ENCODE measurements around the gene PMEPA1.

Gene PMEPA1

GRCh38 chr20:57701090-57701489 lies 8.7 kb downstream of the PMEPA1 start:
- no CpG with 5 or more reads among the region's 6 CpGs for WGBS, 2 donors (ENCODE audit: extremely low coverage in 2 of 2, insufficient read length in 2 of 2, insufficient replicate concordance in 1 of 2)
- Histone ChIP-seq H2AFZ (ENCODE audit: low read length) (no peak overlapping the region), H3K4me2 (ENCODE audit: insufficient read depth, low read length, poor library complexity, severe bottlenecking) (no peak overlapping the region)

GRCh38 chr20:57699395-57699794 lies 10.4 kb downstream of the PMEPA1 start:
- no peak overlapping the region for H3K27ac ChIP-seq (replicated peaks; ENCODE audit: low read length)
- no CpG with 5 or more reads among the region's 8 CpGs for WGBS, 2 donors (ENCODE audit: extremely low coverage in 2 of 2, insufficient read length in 2 of 2, insufficient replicate concordance in 1 of 2)

More at GRCh38 chr20:57701090-57701489, 8.7 kb downstream of the PMEPA1 start:
- Histone ChIP-seq H3K4ac (ENCODE audit: low read length) (no peak overlapping the region), H3K36me3 (replicated peaks in 1 of 2; ENCODE audit: control insufficient read depth in 2 of 2, insufficient read depth in 2 of 2, low read length in 2 of 2) (no peaks in the 10 kb centered on the region), H3K4me1 (ENCODE audit: control insufficient read depth in 2 of 2, insufficient read depth in 1 of 2, low read depth in 1 of 2, low read length in 2 of 2) (peaks cover 0 to 10% of the 10 kb centered on the region in 2 donors), H3K27me3 (ENCODE audit: control insufficient read depth in 3 of 3, insufficient read depth in 3 of 3, low read depth in 1 of 3, low read length in 3 of 3) (peaks cover 0 to 16% (median under 1%) of the 10 kb centered on the region in 3 experiments), H3K18ac (ENCODE audit: low read length) (no peak overlapping the region), H4K8ac (ENCODE audit: low read depth, low read length) (no peak overlapping the region), H3K79me1 (ENCODE audit: low read depth, low read length) (no peaks in the 10 kb centered on the region), H4K91ac (ENCODE audit: low read depth, low read length, poor library complexity) (no peak overlapping the region), H3K4me3 (ENCODE audit: low read length in 2 of 2) (no peak overlapping the region), H2BK15ac (ENCODE audit: low read length) (no peak overlapping the region), H2BK5ac (ENCODE audit: low read length) (no peak overlapping the region), H3K23ac (ENCODE audit: low read depth, low read length, poor library complexity) (no peak overlapping the region), H3K27ac (replicated peaks; ENCODE audit: low read length) (no peak overlapping the region), H3K14ac (ENCODE audit: low read length) (no peak overlapping the region), H3K9ac (ENCODE audit: low read depth, low read length, poor library complexity) (no peak overlapping the region), H3K9me3 (replicated peaks in 1 of 2; ENCODE audit: control insufficient read depth in 2 of 2, insufficient read depth in 1 of 2, low read depth in 1 of 2, low read length in 2 of 2) (no peaks in the 10 kb centered on the region), H2BK12ac (ENCODE audit: low read length) (no peak overlapping the region), H2AK5ac (ENCODE audit: low read depth, low read length) (no peak overlapping the region), H2BK120ac (ENCODE audit: low read depth, low read length) (no peak overlapping the region)
- no peak for DNase-seq (ENCODE audit: low spot score)

GRCh38 chr20:57698867-57699275 lies 10.9 kb downstream of the PMEPA1 start:
- no peaks in the 10 kb centered on the region for H3K79me1 ChIP-seq (ENCODE audit: low read depth, low read length)
- no peaks in the 10 kb centered on the region for H3K4me1 ChIP-seq (ENCODE audit: control insufficient read depth in 2 of 2, insufficient read depth in 1 of 2, low read depth in 1 of 2, low read length in 2 of 2)
- H2BK5ac ChIP-seq (ENCODE audit: low read length): no peak overlapping the region
- H2BK12ac ChIP-seq (ENCODE audit: low read length): no peak overlapping the region
- H3K9ac ChIP-seq (ENCODE audit: low read depth, low read length, poor library complexity): no peak overlapping the region
- no CpG with 5 or more reads among the region's 7 CpGs for WGBS, 2 donors (ENCODE audit: extremely low coverage in 2 of 2, insufficient read length in 2 of 2, insufficient replicate concordance in 1 of 2)
- H3K36me3 ChIP-seq (replicated peaks in 1 of 2; ENCODE audit: control insufficient read depth in 2 of 2, insufficient read depth in 2 of 2, low read length in 2 of 2): no peaks in the 10 kb centered on the region
- no peak overlapping the region for H2AFZ ChIP-seq (ENCODE audit: low read length)
- H3K4me3 ChIP-seq (ENCODE audit: low read length in 2 of 2): peak overlapping the region in 1 of 2 donors; percentile 52
- H3K27ac ChIP-seq (replicated peaks; ENCODE audit: low read length): no peak overlapping the region
- no peak overlapping the region for H2BK120ac ChIP-seq (ENCODE audit: low read depth, low read length)
- no peak for DNase-seq (ENCODE audit: low spot score)
- no peaks in the 10 kb centered on the region for H3K9me3 ChIP-seq (replicated peaks in 1 of 2; ENCODE audit: control insufficient read depth in 2 of 2, insufficient read depth in 1 of 2, low read depth in 1 of 2, low read length in 2 of 2)
- no peak overlapping the region for H4K8ac ChIP-seq (ENCODE audit: low read depth, low read length)
- no peak overlapping the region for H3K4ac ChIP-seq (ENCODE audit: low read length)
- H4K91ac ChIP-seq (ENCODE audit: low read depth, low read length, poor library complexity): no peak overlapping the region
- no peak overlapping the region for H3K18ac ChIP-seq (ENCODE audit: low read length)
- peak overlapping the region; percentile 14 for H3K14ac ChIP-seq (ENCODE audit: low read length)
- H3K27me3 ChIP-seq (ENCODE audit: control insufficient read depth in 3 of 3, insufficient read depth in 3 of 3, low read depth in 1 of 3, low read length in 3 of 3): peaks cover 0 to 3% (median 0%) of the 10 kb centered on the region in 3 experiments
- no peak overlapping the region for H3K4me2 ChIP-seq (ENCODE audit: insufficient read depth, low read length, poor library complexity, severe bottlenecking)
- no peak overlapping the region for H3K23ac ChIP-seq (ENCODE audit: low read depth, low read length, poor library complexity)
- no peak overlapping the region for H2BK15ac ChIP-seq (ENCODE audit: low read length)
- no peak overlapping the region for H2AK5ac ChIP-seq (ENCODE audit: low read depth, low read length)

More at GRCh38 chr20:57699395-57699794, 10.4 kb downstream of the PMEPA1 start:
- Histone ChIP-seq H3K4me3 (ENCODE audit: low read length in 2 of 2) (no peak overlapping the region), H3K4me1 (ENCODE audit: control insufficient read depth in 2 of 2, insufficient read depth in 1 of 2, low read depth in 1 of 2, low read length in 2 of 2) (no peaks in the 10 kb centered on the region), H4K91ac (ENCODE audit: low read depth, low read length, poor library complexity) (no peak overlapping the region), H2BK120ac (ENCODE audit: low read depth, low read length) (no peak overlapping the region), H3K27me3 (ENCODE audit: control insufficient read depth in 3 of 3, insufficient read depth in 3 of 3, low read depth in 1 of 3, low read length in 3 of 3) (peaks cover 0 to 3% (median 0%) of the 10 kb centered on the region in 3 experiments), H3K23ac (ENCODE audit: low read depth, low read length, poor library complexity) (no peak overlapping the region), H3K14ac (ENCODE audit: low read length) (no peak overlapping the region), H3K79me1 (ENCODE audit: low read depth, low read length) (no peaks in the 10 kb centered on the region), H3K4me2 (ENCODE audit: insufficient read depth, low read length, poor library complexity, severe bottlenecking) (no peak overlapping the region), H3K18ac (ENCODE audit: low read length) (no peak overlapping the region), H2AK5ac (ENCODE audit: low read depth, low read length) (no peak overlapping the region), H2BK12ac (ENCODE audit: low read length) (no peak overlapping the region), H4K8ac (ENCODE audit: low read depth, low read length) (no peak overlapping the region), H3K9ac (ENCODE audit: low read depth, low read length, poor library complexity) (no peak overlapping the region), H2BK15ac (ENCODE audit: low read length) (no peak overlapping the region), H3K9me3 (replicated peaks in 1 of 2; ENCODE audit: control insufficient read depth in 2 of 2, insufficient read depth in 1 of 2, low read depth in 1 of 2, low read length in 2 of 2) (no peaks in the 10 kb centered on the region), H3K4ac (ENCODE audit: low read length) (no peak overlapping the region), H2BK5ac (ENCODE audit: low read length) (no peak overlapping the region), H3K36me3 (replicated peaks in 1 of 2; ENCODE audit: control insufficient read depth in 2 of 2, insufficient read depth in 2 of 2, low read length in 2 of 2) (no peaks in the 10 kb centered on the region), H2AFZ (ENCODE audit: low read length) (no peak overlapping the region)
- no peak for DNase-seq (ENCODE audit: low spot score)

GRCh38 chr20:57698116-57698866 lies 11.5 kb downstream of the PMEPA1 start:
- Histone ChIP-seq H3K27me3 (ENCODE audit: control insufficient read depth in 3 of 3, insufficient read depth in 3 of 3, low read depth in 1 of 3, low read length in 3 of 3) (peaks cover 0 to 3% (median 0%) of the 10 kb centered on the region in 3 experiments), H2BK12ac (ENCODE audit: low read length) (no peak overlapping the region), H3K14ac (ENCODE audit: low read length) (no peak overlapping the region), H3K79me1 (ENCODE audit: low read depth, low read length) (no peaks in the 10 kb centered on the region), H3K18ac (ENCODE audit: low read length) (no peak overlapping the region), H4K91ac (ENCODE audit: low read depth, low read length, poor library complexity) (no peak overlapping the region), H3K4me3 (ENCODE audit: low read length in 2 of 2) (no peak overlapping the region), H2AFZ (ENCODE audit: low read length) (no peak overlapping the region), H3K4me2 (ENCODE audit: insufficient read depth, low read length, poor library complexity, severe bottlenecking) (no peak overlapping the region), H2AK5ac (ENCODE audit: low read depth, low read length) (no peak overlapping the region), H3K9ac (ENCODE audit: low read depth, low read length, poor library complexity) (no peak overlapping the region), H2BK15ac (ENCODE audit: low read length) (no peak overlapping the region), H3K4ac (ENCODE audit: low read length) (no peak overlapping the region), H3K9me3 (replicated peaks in 1 of 2; ENCODE audit: control insufficient read depth in 2 of 2, insufficient read depth in 1 of 2, low read depth in 1 of 2, low read length in 2 of 2) (no peaks in the 10 kb centered on the region), H3K23ac (ENCODE audit: low read depth, low read length, poor library complexity) (no peak overlapping the region), H3K36me3 (replicated peaks in 1 of 2; ENCODE audit: control insufficient read depth in 2 of 2, insufficient read depth in 2 of 2, low read length in 2 of 2) (no peaks in the 10 kb centered on the region), H2BK120ac (ENCODE audit: low read depth, low read length) (no peak overlapping the region), H4K8ac (ENCODE audit: low read depth, low read length) (no peak overlapping the region), H3K27ac (replicated peaks; ENCODE audit: low read length) (no peak overlapping the region), H2BK5ac (ENCODE audit: low read length) (no peak overlapping the region), H3K4me1 (ENCODE audit: control insufficient read depth in 2 of 2, insufficient read depth in 1 of 2, low read depth in 1 of 2, low read length in 2 of 2) (no peaks in the 10 kb centered on the region)
- no peak for DNase-seq (ENCODE audit: low spot score)
- WGBS, 2 donors (ENCODE audit: extremely low coverage in 2 of 2, insufficient read length in 2 of 2, insufficient replicate concordance in 1 of 2): no CpG with 5 or more reads among the region's 17 CpGs
